Activated CD8-positive, alpha-beta memory T cell treated with anti-CD3 and anti-CD28 coated beads for 48 hours (primary cell): ENCODE results near the gene NFIX.

ENCODE experiments used
- DNase-seq, 3 experiments: peaks; one replicate each; pipeline ENCODE4 v3.0.0-alpha.2; 2020; ENCODE audit warnings: low read depth in 2 of 3, low spot score in 2 of 3

The NFIX gene

DNA sequence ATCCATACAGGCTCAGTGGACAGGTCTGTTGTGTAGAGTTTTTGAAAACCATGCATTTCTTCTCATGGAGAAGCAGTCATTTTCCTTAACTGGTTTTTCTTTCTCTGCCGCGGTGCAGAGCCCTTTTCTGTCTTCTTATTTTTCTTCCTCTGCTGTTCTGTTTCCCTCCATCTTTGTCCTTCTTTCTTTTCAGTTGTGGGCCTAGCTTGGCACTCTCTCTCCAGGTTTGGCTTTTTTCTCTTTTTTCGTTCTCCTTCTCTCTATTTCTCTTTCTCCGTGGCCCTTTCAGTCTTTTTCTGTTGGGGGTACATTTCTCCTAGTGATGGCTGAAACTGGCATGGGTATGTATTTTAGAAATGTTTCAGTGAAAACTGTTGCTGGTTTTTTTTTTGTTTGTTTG is 24.1 kb downstream of the NFIX start:
- no peak for DNase-seq

DNA sequence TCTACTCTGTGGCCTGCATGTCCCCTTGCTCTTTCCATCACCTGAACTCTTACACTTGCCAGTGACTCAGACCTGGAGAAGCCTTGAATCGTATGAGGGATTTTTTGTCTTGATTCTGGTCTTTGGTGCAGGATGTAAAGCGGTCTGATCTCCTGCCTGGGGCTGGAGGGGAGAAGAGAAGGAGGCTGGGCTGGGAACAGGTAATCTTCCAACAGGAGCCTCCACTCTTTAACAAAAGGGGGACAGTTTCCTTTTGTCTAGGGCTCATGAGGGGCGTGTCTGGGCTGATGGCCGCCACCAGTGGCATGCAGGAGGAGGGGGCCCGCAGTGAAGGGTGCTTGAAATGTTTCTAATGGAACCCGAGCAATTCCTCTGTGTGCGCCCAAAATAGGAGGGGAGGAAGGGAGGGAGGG is 24.7 kb downstream of the NFIX start:
- DNase-seq = no peak

DNA sequence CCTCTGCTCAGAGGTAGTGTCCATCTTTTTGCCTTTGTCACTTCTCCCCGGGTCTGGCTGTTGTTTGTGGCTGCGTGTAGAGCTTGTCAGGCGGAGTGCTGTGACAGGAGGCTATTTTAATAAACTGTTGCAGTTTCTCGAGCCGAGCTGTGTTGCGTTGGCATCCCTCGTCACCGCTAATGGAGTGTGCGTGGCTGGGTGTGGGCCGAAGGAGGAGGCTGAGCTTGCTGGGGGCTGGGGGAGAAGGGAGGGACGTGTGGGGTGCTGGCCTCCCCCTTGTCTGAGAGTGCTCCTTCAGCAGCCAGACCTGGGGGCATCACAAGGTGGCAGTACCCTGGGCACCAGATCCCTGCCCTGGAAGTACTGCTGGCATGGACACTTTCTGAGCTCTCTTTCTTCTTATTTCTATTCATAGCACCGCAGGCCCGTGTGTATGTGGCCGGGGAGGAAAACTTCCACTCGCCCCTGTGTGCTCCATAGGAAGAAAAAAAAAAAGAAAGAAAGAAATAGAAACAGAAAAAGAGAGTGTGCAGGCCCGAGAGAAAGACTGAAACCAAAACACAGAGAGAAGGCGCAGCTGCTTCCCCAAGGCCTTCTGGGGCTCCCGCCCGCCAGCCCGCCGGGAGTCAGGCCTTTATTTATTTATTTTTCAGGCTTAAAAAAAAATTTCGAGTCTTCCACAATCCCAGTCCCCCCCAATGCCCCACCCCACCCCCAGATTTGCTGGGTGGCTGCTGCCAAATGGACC is 27.0 kb downstream of the NFIX start:
- DNase-seq = no peak

GRCh38 chr19:13022859-13023636 is 27.8 kb downstream of the NFIX start:
- no peak for DNase-seq

DNA sequence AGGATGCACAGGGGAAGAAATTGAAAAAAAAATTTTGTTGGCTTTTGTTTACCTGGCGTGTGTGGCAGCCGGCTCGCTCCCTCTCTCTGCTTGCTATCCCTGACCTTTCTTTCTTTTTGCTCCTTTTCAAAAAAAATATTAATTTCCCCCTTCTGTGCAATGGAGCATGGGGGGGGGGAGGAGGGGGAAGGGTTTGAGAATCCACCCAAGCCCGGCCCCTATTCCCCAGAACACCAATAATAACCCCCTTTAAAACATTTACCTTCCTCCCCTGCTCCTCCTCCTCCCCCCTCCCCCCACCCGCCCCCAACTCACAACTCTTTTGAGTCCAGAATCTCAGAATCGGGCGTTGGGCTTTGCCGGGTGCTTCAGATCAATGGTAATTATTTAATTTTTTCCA is 28.4 kb downstream of the NFIX start:
- DNase-seq = no peak

GRCh38 chr19:13024126-13024950 is 29.1 kb downstream of the NFIX start:
- DNase-seq = no peak

DNA sequence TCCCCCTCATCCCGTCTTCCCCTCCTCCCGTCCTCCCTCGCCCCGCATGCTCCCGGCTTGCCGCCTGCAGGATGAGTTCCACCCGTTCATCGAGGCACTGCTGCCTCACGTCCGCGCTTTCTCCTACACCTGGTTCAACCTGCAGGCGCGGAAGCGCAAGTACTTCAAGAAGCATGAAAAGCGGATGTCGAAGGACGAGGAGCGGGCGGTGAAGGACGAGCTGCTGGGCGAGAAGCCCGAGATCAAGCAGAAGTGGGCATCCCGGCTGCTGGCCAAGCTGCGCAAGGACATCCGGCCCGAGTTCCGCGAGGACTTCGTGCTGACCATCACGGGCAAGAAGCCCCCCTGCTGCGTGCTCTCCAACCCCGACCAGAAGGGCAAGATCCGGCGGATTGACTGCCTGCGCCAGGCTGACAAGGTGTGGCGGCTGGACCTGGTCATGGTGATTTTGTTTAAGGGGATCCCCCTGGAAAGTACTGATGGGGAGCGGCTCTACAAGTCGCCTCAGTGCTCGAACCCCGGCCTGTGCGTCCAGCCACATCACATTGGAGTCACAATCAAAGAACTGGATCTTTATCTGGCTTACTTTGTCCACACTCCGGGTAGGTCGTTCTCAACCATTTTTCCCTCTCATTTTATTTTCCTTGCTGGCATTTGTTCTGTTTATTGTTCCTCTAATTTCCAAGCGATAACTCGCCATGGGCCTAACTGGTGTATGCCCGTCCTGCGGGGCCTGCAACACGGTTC is 29.8 kb downstream of the NFIX start:
- DNase-seq = no peak

DNA sequence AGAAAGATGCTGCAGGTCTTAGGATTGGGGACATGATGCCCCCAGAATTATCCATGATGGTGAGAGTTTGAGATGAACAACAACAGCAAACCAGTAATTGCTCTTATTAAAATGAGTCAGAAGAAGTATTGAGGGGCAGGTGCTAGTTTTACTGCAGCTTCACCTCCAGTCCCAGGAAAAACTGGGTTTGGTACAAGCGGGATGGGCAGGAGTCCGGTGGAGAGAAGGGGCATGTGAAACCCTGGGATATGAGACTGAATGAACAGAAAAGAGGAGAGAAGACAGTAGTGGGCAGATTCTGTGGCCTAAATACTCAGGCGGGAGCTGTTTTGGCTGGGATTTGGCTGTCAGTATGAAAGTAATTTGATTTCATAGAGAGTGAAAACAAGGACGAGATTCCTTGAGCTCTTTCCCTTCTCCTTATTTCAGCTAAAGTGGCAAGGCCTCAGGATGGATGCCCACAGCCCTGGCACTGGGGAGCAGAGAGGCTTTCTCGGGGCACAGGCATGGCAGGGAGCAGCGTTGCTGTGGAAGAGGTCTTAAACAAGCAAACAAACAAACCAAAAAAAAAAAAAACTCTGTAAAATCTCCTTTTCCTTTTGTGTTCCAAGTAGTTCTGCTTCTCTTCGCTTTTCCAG is 30.7 kb downstream of the NFIX start:
- DNase-seq = no peak

DNA sequence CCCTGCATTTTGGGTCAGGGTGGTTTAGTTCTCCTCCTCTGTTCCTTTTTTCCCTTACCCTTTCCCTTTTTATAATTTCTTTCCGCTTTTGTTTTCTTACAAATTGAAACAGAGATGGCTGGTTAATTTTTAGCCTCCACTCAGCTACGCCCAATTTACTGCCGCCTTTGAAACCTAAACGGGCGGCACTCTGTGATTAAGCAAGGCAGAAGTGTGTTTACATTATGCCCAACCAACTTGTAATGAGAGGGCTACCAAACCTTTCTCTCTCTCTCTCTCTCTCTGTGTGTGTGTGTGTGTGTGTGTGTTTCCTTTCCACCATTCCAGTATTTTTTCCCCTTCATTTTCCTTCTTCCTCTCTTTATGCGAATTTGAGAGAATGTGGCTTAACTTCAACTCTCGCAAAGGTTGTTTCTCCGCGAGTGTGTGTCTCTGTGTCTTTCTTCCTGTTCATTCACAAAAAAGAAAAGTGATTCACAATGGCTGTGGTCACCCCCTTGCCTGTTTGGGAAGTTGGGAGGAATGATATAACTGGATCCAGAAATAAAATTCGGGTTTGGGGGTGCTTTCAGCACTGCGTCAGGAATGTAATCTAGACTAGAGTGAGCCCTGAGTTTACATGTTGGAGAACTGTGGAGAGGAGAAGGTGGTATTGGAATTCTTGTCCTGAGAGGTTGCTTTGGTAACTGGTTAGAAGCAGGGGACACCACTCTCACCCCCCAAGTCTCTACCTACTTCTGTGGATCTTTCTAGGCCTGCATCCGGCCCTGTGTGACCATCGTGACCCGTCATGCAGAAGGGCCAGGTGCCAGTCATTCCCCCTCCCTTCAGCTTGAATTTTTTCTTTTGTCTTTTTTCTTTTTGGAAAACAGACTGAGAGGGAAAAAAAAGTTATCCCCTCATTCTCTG is 31.4 kb downstream of the NFIX start:
- no peak for DNase-seq

- no peak for DNase-seq
Observed at GRCh38 chr19:13027557-13027956, 32.3 kb downstream of the NFIX start.

DNA sequence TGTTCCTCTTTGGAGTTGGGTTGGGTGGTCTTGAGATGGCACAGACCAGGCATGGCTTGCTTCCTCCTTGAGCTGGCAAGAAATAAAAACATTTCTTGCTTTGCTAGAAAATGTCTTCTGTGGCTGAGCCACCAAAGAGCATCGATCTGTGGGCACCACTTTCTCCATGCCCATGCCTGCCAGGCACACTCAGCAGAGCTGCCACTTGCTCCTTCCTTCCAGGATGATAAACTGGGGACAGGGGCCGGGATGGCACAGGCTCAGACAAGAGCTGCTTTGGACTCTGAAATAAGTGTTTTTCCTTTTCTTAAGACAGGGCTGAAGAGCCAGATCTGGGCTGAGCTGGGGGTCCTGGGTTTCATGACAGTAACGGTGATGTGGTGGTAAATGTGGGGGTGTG is 32.8 kb downstream of the NFIX start:
- DNase-seq = no peak

DNA sequence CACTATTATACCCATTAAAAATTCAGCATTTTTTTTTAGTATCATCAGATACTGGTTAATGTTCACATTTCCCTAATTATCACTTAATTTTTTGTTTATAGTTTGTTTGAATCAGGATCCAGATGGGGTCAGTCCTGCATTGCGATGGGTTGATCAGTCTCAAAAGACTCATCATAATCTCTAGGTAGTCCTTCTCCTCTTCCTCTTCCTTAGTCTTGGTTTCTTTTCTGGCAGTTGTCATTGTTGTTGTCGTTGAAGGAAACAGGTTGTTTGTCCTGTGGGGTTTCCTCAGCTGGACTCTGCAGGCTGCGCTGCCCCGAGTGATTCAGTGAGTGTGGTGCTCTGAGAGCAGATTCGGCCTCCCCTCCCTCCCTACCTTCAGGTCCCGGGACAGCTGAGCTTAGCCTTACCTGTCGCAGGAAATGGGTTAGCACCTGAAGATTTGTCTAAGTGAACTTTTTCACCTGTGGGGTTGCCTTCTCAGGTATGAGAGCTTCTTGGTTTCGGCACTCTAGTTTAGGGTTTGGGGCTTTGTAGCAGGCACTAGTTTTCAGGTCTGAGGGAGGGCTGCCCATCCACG is 34.1 kb downstream of the NFIX start:
- no peak for DNase-seq

- no peak for DNase-seq
Observed at GRCh38 chr19:13029893-13030292, 34.6 kb downstream of the NFIX start.

DNA sequence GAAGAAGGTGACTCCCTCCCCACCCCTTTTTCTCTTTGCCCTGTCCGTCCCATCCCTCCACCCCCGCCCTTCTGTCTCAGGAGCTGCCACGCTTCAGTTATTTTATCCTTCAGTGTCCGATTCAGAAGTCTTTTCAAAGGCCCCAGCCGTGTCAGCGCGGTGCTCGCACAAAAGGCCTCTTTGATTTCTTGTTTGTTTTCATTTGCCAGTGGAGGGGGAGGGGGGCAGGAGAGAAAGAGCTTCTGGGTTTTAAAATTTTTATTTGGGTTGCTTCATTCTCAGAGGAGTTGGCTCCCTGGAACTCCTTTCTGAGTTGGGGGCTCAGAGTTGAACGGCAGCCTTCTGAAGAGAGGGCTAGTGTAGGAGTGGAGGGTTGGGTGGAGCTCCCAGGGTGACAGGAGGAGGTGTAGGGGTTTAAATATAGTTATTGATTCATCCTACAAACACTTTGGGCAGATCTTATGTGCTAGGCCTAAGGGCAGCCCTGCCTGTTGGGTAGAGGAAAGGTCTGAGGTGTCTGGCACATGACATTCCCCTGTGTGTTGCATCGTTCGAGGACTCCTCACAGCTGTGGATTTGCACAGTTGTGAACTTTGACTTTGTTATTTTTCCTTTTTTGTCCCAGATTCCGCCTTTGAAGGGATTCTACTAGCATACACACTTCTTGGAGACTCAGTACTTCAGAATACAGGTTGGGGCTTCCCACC is 36.8 kb downstream of the NFIX start:
- DNase-seq = no peak

DNA sequence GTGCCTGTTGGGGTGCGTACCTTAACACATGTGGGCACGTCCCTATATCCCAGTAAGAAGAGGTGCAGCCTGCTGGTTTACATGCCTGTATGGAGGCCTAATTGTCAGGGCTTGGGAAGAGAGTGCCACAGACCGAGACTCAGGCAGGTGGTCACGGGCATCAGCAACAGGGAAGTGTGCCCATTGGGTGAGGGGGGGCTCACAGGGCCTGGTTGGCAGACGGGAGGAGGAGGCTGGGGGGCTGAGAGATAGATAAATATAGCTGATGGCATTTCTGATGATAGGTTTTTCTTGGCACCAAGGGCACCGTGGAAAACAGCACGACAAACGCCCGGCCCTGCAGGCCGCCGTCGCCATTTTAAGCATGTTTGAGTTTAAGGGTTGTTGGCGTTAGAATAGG is 37.6 kb downstream of the NFIX start:
- DNase-seq = no peak

GRCh38 chr19:13033244-13033643 is 38.0 kb downstream of the NFIX start:
- DNase-seq = no peak

GRCh38 chr19:13033819-13034611 is 38.7 kb downstream of the NFIX start:
- no peak for DNase-seq

DNA sequence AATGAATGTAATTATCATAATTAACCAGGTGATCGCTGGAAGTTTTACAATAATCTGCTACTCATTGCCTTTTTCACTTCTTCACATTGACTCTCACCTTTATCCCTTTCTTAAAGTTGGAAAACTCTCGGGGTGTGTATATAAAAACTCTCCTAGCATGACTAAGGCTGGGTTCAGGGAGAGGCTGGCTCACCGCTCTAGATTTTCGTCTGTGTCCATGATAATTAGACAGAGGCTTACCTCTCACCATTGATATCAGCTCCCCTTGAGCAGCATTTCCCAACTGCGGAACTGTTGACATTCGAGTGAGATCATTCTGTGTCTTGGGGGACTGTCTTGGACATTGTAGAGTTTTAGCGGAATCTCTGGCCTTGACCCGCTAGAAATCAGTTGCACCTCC is 39.4 kb downstream of the NFIX start:
- DNase-seq = no peak
